ENCODE measurements around the gene NIPBL.

The NIPBL gene

DNA sequence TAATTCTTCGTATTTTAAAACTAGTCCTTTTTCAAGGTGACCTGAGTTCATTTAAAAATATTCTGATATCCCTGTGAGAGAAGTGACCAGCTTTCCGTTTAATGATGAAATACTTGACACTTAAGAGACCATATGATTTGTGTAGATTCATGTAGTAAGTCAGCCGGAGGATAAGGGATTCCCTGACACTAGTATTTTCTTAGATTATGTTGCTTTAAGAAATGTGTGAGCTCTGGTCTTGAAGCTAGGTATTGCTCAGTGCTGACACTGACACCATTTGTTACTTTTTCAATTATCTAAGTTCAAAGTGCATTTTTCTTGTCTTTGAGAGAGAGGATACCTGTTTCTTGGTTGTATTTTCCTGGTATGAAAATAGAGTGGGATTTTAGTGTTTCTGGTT is 4.2 kb downstream of the NIPBL start:
- no peak overlapping the region for H3K4me3 ChIP-seq (ENCODE audit: low read depth in 1 of 2, low read length in 1 of 2)
- no peaks in the 10 kb centered on the region for H3K27me3 ChIP-seq
- no peak for TF ChIP-seq CTCF (IDR thresholded peaks at IDR 0.05)
- H3K9me3 ChIP-seq: no peaks in the 10 kb centered on the region
- no peak overlapping the region for H3K27ac ChIP-seq
- H3K4me1 ChIP-seq (ENCODE audit: control insufficient read depth in 1 of 2, insufficient read depth in 1 of 2, low read depth in 1 of 2, low read length in 1 of 2): peaks cover 32 to 47% of the 10 kb centered on the region in 2 experiments
- H3K36me3 ChIP-seq: peaks cover 3% of the 10 kb centered on the region

GRCh38 chr5:36881304-36881703 is 4.7 kb downstream of the NIPBL start:
- Histone ChIP-seq H3K4me1 (ENCODE audit: control insufficient read depth in 1 of 2, insufficient read depth in 1 of 2, low read depth in 1 of 2, low read length in 1 of 2) (peaks cover 32 to 52% of the 10 kb centered on the region in 2 experiments), H3K27ac (no peak overlapping the region), H3K9me3 (no peaks in the 10 kb centered on the region), H3K27me3 (no peaks in the 10 kb centered on the region), H3K36me3 (peaks cover 9% of the 10 kb centered on the region), H3K4me3 (ENCODE audit: low read depth in 1 of 2, low read length in 1 of 2) (no peak overlapping the region)
- TF ChIP-seq CTCF (IDR thresholded peaks at IDR 0.05): no peak

- H3K27ac ChIP-seq: peak overlapping the region; percentile 45
- H3K36me3 ChIP-seq: peaks cover 9% of the 10 kb centered on the region
- H3K4me1 ChIP-seq (ENCODE audit: control insufficient read depth in 1 of 2, insufficient read depth in 1 of 2, low read depth in 1 of 2, low read length in 1 of 2): peaks cover 32 to 54% of the 10 kb centered on the region in 2 experiments
- H3K9me3 ChIP-seq: no peaks in the 10 kb centered on the region
- no peak overlapping the region for H3K4me3 ChIP-seq (ENCODE audit: low read depth in 1 of 2, low read length in 1 of 2)
- H3K27me3 ChIP-seq: no peaks in the 10 kb centered on the region
- no peak for TF ChIP-seq CTCF (IDR thresholded peaks at IDR 0.05)
Observed at GRCh38 chr5:36881807-36882206, 5.2 kb downstream of the NIPBL start.

- no peak overlapping the region for H3K4me3 ChIP-seq (ENCODE audit: low read depth in 1 of 2, low read length in 1 of 2)
- no peak for TF ChIP-seq CTCF (IDR thresholded peaks at IDR 0.05)
- peak overlapping the region; percentile 45 for H3K27ac ChIP-seq
- no peaks in the 10 kb centered on the region for H3K9me3 ChIP-seq
- H3K27me3 ChIP-seq: no peaks in the 10 kb centered on the region
- H3K4me1 ChIP-seq (ENCODE audit: control insufficient read depth in 1 of 2, insufficient read depth in 1 of 2, low read depth in 1 of 2, low read length in 1 of 2): peaks cover 32 to 54% of the 10 kb centered on the region in 2 experiments
- H3K36me3 ChIP-seq: peaks cover 9% of the 10 kb centered on the region
Observed at GRCh38 chr5:36882250-36882649, 5.7 kb downstream of the NIPBL start.

- H3K9me3 ChIP-seq: no peaks in the 10 kb centered on the region
- H3K4me1 ChIP-seq (ENCODE audit: control insufficient read depth in 1 of 2, insufficient read depth in 1 of 2, low read depth in 1 of 2, low read length in 1 of 2): peaks cover 20 to 51% of the 10 kb centered on the region in 2 experiments
- peaks cover 9% of the 10 kb centered on the region for H3K36me3 ChIP-seq
- H3K27me3 ChIP-seq: no peaks in the 10 kb centered on the region
- H3K27ac ChIP-seq: no peak overlapping the region
- no peak overlapping the region for H3K4me3 ChIP-seq (ENCODE audit: low read depth in 1 of 2, low read length in 1 of 2)
- no peak for TF ChIP-seq CTCF (IDR thresholded peaks at IDR 0.05)
Observed at GRCh38 chr5:36883894-36884462, 7.4 kb downstream of the NIPBL start.
